ENCODE data around the gene SUMO2.
A peak's percentile ranks its signal among the peaks of the same experiment; 100 is the strongest.
"Not testable (repeated sequence)": the region's sequence is repeated elsewhere in the genome, so short reads cannot be mapped to it uniquely, and the experiment has no call there.

Gene SUMO2

DNA sequence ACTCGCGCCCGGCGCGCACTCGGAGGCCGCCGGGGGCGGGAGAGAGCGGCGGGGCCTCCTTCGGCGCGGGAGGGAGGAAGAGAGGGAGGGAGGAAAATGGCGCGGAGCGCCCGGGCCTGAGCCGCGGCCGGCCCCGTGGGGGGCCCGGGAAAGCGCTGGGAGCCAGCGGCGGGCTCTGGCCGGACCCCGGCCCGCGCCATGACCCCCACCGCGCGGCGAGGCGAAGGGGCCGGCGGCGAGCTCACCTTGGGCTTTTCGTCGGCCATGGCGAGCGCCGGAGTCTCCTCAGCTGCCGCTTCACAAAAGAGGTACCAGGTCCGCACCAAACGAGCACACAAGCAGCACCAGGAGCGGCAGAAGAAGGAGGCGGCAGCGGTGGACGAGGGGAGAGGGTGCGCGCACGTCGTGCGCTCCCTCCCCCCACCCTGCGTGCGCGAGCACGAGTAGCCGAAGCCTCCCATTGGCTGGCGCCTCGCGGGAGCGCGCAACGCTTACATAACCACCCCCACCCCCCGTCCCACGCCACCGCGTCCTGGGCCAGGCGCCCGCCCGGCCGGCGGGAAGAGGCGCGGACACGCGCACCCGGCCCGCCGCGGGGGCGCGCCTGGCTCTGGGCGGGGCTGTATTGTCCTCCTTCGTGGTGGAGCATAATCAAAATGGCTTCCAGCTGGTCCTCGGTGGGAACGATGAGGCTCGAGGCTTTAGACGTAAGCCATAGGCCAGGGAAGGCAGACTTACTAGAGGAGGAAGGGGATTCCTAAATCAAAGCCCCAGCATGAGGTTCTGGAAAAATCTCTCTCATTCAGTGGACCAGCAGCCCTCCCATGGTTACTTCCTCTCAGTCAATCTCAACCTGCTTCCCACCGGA, at the start of gene SUMO2:
Gene SUMO2 (minus strand): TSS at position 391 of the 868 bp plus-strand sequence. CDS start 125 bp downstream, at position 266.
- peak; percentile 95 to 96 for DNase-seq

DNA sequence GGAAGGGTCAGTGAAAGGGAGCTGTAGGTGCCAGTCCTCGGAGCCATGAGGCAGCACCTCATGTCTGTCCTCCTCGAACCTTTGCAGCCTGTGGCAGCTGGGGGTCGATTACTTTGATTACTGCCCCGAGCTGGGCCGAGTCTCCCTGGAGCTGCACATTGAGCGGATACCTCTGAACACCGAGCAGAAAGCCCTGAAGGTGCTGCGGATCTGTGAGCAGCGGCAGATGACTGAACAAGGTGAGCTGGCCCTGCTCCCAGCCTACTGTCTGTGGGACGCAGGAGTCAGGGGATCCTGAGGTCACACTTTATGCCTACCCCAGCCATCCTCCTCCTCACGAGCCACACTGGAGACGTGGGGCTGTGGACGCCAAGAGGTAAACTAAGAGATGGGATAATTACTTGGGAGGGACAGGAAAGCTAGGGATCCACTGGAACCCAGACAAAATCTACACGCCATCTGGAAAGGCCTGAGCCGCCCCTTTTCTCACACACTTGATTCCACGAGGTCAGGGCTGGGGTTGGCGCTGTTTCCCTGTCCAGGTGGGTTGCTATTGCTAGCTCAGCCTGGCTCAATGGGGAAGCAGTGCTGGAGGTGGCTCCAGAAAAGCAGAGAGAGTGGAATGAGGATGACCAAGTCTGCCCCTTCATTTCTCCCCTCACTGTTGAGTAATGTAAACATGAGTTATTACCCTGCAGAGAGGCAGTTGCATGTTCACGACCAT, 49.1 kb upstream of the SUMO2 start:
- no peak for DNase-seq

DNA sequence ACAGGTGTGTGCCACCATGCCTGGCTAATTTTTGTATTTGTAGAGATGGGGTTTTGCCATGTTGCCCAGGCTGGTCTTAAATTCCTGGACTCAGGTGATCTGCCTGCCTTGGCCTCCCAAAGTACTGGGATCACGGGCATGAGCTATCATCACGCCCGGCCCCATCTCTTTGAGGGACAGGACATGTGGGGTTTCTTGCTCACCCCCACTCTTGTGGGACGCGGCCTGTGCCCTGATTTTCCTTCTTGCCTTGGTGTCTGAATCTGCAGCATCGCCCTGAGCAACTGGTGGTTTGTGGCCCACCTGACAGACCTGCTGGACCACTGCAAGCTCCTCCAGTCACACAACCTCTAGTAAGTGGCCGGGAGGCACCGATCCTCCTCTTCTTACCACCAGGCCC, 48.3 kb upstream of the SUMO2 start:
- DNase-seq: no peak

DNA sequence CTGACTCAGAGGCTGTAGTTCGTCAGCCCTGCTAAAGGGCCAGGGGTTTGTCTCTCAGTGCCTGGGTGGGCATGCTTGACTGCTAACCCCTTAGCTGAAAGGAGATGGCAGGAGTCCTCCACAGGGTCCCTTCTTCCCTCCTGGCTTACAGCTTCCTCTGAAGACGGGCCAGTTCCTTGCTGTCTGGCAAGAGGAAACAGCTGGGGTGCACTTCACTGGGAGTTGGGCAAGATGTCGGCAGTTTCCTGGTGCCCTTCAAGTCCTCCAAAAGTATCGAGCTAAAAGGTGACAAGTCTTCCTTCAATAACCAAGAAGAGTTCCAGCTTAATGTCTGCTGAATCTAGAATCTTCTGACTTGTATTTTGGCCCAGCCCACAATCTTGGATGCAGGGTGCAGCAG, 46.1 kb upstream of the SUMO2 start:
- no peak for DNase-seq

DNA sequence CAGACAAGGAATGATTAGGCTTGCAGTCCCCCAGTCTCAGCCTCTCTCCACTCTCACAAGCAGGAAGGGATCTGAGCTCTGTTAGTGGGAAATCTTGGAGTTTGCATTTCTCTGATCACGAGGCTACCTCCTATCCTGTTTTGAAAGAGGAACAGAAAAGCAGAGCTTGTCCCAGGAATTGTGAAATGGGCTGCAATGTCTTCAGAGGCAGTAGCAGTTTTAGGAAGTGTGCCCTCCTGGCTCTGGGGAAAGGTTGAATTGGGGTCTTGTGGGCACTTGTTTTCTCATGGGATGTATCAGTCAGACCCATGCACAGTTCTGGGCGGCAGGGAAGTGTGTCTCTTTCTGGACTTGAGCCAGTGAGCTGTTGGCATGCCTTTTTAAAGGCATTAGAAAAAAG, 45.5 kb upstream of the SUMO2 start:
- DNase-seq: no peak

DNA sequence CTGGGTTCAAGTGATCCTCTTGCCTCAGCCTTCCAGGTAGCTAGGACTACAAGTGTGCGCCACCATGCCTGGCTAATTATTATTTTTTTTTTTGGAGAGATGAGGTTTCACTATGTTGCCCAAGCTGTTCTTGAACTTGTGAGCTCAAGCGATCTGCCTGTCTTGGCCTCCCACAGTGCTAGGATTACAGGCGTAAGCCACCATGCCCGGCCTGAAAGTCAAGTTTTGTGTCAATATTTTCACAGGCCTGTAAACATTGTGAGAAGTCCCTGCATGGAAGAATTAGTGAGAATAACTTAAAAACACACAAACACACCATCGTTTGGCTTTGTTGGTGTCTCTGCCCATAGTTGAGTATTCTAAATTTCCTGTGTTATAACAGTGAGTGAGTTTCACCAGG, 45.0 kb upstream of the SUMO2 start:
- no peak for DNase-seq

DNA sequence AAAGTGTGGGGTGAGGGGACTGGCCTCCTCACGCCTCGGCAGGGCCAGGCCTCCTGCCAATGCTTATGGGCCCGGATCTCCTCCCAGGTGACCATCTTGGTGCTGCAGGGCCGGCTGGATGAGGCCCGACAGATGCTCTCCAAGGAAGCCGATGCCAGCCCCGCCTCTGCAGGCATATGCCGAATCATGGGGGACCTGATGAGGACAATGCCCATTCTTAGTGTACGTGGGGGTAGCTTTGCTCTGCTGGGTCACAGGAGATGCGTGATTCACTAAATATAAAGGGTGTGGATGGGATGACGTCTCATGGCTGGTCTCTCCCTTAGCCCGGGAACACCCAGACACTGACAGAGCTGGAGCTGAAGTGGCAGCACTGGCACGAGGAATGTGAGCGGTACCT, 42.3 kb upstream of the SUMO2 start:
- no peak for DNase-seq

DNA sequence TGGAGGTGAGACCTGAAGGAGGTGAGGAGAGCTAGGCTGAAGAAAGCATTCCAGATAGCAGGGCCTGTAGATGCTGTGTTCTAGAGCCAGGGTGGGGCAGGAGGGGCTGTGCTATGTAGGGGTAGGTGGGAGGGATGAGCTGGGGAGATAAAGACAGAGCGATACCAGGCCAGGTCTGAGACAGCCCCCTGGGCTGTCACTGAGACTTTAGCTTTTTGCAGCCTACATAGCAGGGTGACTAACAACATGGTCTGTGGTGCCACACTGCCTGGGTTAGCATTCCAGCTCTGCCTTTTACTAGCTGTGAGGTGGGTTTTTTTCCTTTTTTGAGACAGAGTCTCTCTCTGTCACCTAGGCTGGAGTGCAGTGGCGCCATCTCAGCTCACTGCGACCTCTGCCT, 37.1 kb upstream of the SUMO2 start:
- no peak for DNase-seq

DNA sequence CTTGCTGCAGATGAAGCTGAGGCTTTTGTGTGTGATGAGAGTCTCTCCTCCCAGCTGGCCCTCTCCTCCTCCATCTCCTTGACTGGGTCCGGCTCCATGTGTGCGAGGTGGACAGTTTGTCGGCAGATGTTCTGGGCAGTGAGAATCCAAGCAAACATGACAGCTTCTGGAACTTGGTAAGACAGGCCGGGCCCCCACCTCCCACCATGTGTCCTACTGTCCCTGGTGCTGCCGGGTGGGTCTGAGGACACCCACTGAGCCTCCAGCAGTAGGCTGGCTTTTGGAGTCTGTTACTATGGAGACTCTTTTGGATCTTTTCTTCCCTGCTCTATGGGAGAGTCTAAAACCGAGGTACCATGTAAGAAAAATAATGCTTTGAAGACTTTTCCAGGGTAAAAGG, 35.4 kb upstream of the SUMO2 start:
- DNase-seq: no peak

DNA sequence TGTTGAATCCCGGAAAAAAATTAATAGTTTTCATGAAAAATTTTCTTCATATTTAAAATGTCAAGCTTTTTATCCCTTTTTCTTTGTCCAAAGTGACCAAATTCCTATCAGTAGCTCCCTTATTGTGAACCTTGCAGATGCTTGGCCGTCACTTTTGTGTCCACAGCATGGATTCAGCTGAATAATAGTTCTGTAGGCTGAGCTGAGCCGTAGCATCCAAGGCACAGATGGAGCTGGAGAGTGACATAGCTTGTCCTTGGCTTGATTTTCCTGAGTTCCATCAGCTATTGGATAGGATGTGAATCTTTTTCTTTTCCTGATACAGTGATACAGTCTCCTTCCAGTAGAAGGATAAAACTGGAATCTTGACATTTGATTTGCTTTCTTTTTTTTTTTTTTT, 26.3 kb upstream of the SUMO2 start:
- DNase-seq: no peak

DNA sequence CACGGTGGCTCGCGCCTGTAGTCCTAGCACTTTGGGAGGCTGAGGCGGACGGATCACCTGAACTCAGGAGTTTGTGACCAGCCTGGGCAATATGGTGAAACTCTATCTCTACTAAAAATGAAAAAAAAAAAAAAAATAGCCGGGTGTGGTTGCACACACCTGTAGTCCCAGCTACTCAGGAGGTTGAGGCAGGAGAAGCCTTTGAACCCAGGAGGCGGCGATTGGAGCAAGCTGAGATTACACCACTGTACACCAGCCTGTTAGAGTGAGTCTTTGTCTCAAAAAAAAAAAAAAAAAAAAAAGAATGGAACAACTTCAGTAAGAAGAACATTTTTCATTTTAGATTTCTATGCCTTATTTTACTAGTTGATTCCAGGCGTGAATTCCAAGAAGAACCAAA, 25.4 kb upstream of the SUMO2 start:
- DNase-seq: no peak

DNA sequence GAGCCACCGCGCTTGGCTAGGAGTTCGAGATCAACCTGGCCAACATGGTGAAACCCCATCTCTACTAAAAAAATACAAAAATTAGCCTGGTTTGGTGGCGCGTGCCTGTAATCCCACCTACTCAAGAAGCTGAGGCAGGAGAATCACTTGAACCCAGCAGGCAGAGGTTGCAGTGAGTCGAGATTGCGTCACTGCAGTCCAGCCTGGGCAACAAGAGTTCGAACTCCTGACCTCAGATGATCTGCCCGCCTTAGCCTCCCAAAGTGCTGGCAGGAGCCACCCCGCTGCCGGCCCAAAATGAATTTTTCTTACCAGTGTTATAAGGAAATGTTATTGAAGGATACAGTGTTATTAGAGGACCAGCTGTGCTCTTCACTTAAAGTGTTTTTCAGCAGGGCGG, 25.0 kb upstream of the SUMO2 start:
- no peak for DNase-seq

DNA sequence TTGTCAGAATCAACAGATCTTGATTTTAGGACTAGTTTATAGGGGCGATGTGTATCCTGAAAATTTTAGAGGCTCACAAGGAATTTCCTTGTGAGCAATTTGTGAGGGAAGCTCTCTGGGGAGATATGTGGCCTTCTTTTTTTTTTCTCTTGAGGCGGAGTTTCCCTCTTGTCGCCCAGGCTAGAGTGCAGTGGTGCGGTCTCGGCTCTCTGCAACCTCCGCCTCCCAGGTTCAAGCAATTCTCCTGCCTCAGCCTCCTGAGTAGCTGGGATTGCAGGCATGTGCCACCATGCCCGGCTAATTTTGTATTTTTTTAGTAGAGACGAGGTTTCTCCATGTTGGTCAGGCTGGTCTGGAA, 24.3 kb upstream of the SUMO2 start:
- DNase-seq: not testable (repeated sequence)

DNA sequence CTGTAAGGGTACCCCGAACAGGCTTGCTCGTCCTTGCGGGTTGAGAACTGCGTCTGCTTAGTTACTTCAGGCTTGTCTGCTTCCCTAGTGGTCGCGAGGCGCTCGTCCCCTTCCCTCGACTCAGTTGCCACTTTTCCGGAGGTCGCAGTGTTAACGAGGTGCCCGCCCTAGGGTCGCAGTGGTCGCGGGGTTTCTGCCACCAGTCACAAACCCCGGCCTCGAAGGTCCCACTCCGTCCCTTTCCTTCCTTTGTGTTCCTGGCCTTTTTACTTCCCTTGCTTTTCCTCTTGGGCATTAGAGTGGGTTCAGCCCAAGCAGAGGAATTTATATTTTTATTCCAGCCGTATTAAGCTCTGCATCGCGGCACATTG, 23.0 kb upstream of the SUMO2 start:
- no peak for DNase-seq

DNA sequence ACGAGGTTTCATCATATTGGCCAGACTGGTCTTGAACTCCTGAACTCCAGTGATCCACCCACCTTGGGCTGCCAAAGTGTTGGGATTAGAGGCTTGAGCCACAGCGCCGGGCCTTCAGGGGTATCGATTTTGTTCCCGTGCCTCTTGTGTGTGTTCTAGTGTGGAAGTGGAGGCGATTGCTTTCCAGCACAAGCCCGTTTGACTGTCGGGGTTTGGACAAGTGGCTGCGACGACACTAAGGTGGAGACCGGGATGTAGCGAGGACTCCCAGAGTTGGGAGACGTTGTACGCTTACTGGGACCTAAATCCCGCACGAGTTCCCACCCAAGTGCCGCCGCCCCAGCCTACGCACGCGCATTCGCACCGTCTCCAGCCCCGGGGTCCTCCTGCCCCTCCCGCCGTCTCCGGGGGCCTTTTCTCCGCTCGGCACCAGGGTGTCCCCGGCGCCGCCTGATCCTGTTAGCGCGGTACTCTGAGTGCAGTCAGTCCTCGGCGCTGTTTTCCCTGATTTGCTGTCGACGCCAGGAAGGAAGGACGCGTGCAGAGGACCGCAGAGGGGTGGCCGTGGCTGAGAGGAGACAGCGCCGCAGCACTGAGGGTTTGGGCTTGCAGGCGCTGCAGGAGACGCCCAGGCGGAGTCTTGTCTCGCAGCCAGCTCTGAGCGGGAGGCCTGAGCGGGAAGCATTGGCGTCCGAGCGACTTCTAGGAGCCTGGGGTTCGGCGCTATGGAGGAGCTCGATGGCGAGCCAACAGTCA, 22.5 kb upstream of the SUMO2 start, which contains the start of gene NUP85:
Gene NUP85 (plus strand): TSS at position 643 of the 756 bp plus-strand sequence. CDS start 83 bp downstream, at position 726.
- peak; percentile 92 to 93 for DNase-seq

DNA sequence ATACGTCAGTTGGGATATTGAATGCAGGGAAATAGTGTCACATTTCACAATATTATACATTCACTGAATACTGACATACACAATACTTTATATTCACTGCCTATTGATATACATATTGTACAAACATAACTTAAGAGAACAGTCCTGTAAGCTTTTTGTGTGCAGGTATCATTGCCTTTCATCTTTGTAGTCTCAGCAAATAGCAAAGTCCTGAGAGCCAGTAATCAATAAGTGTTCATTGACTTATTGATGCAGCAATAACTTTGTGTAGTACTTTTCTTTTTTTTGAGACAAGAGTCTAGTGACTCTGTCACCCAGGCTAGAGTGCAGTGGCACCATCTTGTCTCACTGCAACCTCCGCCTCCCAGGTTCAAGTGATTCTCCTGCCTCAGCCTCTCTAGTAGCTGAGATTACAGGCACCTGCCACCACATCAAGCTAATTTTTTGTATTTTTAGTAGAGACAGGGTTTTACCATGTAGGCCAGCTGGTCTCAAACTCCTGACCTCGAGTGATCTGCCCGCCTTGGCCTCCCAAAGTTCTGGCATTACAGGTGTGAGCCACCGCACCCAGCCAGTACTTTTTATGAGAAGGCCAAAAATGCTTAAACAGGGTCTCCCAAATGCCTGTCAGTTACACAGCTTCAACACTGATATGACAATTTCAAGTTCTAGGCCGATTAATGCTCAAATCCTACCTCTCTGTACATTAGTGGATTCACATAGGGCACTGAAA, 17.3 kb upstream of the SUMO2 start:
- no peak for DNase-seq

DNA sequence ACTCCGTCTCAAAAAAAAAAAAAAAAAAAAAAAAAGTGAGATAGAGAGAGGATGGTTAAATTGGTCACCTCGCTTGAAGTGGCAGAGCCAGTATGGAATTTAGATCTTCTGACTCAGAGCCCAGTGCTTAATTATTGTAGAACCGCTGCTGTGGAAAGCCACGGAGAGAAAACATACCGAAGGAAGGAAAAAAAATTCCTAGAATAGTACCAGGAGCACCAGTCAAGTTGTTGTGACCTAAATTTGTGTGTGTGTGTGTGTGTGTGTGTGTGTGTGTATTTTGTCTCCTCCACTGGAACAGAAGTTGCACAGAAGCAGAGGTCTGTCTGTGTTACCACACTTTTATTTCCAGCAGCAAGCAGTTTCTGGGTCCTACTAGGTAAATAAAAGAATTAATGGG, 12.1 kb upstream of the SUMO2 start:
- DNase-seq: no peak

DNA sequence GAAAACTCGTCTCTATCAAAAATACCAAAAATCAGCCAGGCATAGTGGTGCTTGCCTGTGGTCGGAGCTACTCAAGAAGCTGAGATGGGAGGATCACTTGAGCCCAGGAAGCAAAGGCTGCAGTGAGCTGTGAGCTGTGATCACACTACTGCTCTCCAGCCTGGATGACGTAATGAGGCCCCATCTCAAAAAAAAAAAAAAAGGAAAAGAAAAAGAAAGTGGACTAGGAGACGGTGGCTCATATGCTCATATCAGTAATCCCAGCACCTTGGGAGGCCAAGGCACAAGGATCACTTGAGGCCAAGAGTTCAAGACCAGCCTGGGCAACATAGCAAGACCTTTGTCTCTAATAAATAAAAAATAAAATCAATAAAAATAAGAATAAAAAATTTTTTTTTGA, 8.8 kb upstream of the SUMO2 start:
- DNase-seq: no peak

DNA sequence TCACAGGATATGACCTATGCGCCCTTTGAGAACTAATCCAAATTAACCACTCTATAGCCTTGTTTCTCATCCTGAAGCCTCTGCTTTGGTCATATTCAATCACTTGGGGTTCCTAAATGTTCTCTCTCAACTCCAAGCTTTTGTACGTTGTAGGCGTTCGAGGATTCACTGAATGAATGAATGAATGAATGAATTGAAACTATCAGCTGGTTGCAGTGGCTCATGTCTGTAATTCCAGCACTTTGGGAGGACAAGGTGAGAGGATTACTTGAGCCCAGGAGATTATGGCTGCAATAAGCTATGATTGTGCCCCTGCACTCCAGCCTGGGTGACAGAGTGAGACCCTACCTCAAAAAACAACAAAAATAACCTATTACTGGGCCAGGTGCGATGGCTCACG, 5.9 kb upstream of the SUMO2 start:
- DNase-seq: no peak

DNA sequence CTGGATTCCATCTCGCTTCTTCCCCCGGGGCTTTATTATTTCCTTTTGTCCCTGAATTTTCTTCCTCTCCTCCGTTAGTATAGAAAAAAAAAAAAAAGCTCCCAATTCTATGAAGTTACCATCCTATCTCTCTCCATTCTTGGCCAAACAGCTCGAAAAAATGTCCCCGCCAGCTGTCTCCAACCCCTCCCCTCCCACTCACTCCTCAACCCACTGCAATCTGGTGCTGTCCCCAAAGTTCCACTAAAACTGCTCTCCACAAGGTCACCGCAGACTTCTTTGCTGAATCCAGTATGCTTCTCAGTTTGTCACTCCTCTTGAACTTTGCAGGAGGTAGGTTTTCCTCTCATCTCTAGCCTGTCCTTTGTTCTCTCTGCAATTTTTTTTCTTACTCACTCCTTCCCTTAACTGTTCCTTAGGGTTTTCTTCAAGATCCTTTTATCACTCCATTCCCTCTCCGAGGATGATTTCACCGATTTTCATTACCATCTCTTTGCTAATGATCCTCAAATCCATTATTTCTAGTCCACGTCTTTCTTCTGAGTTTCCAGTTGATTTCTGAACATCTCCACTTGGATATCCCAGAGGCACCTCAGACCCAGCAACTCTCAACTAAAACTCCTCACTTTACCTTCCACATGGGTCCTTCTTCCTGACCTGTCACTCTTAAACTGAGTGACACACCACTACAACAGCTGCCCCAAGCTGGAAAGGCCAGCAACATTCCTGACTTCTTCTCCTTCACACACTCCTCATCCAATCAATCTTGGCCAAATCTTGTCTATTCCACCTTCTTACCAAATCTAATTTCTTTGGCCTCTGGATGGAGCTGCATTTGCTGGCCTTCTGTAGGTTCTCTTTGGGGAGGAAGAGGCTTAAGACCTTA, 1.5 kb upstream of the SUMO2 start:
- no peak for DNase-seq

DNA sequence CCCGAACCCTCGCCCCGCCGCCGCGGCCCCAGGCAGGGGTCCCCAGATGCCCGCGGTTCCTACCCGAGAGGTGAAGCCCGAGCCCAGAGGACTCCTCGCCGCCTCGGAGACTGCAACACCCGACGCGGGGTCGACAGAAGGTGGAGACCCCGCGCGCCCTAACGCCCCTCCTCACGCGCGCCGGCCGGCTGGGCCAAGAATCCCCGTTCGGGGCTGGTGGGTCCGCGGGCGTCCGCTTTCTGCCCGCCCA, 515 bp downstream of the SUMO2 start:
- no peak for DNase-seq

All from activated CD4-positive, alpha-beta T cell treated with anti-CD3 and anti-CD28 coated beads for 4 hours (primary cell).